IPS-18a (cell line): Measurements from ENCODE around the gene C6orf62.
"Not testable (repeated sequence)": the region's sequence is repeated elsewhere in the genome, so short reads cannot be mapped to it uniquely, and the experiment has no call there.

Source experiments
- H3K27ac ChIP-seq: one replicate; pipeline ENCODE4 v1.5.1; 2013; ENCODE audit warnings: low read length
- H3K27me3 ChIP-seq: one replicate; pipeline ENCODE4 v1.6.1; 2013; ENCODE audit warnings: mild to moderate bottlenecking, low read length; ENCODE audit not compliant: control insufficient read depth, insufficient read depth
- H3K36me3 ChIP-seq: one replicate; pipeline ENCODE4 v1.6.1; 2013; ENCODE audit warnings: low read depth, low read length; ENCODE audit not compliant: control insufficient read depth
- H3K4me1 ChIP-seq: one replicate; pipeline ENCODE4 v1.6.1; 2013; ENCODE audit warnings: low read depth, low read length; ENCODE audit not compliant: control insufficient read depth
- H3K4me3 ChIP-seq: one replicate; pipeline ENCODE4 v1.5.1; 2013; ENCODE audit warnings: low read length
- H3K9ac ChIP-seq: one replicate; pipeline ENCODE4 v1.6.1; 2013; ENCODE audit warnings: mild to moderate bottlenecking, low read length, moderate library complexity
- H3K9me3 ChIP-seq: one replicate; pipeline ENCODE4 v1.6.1; 2013; ENCODE audit warnings: low read depth, low read length; ENCODE audit not compliant: control insufficient read depth

The C6orf62 gene

GRCh38 chr6:24671077-24671476, 47.9 kb downstream of the C6orf62 start:
- peaks cover 25% of the 10 kb centered on the region for H3K9me3 ChIP-seq
- not testable (repeated sequence) for H3K27me3 ChIP-seq, H3K9ac ChIP-seq, H3K4me3 ChIP-seq, H3K4me1 ChIP-seq, H3K36me3 ChIP-seq, H3K27ac ChIP-seq

GRCh38 chr6:24670492-24670891, 48.5 kb downstream of the C6orf62 start:
- H3K27me3 ChIP-seq, H3K36me3 ChIP-seq, H3K4me1 ChIP-seq, H3K4me3 ChIP-seq, H3K27ac ChIP-seq, H3K9ac ChIP-seq: not testable (repeated sequence)
- peaks cover 25% of the 10 kb centered on the region for H3K9me3 ChIP-seq

GRCh38 chr6:24668997-24669361, 50.0 kb downstream of the C6orf62 start:
- Histone ChIP-seq H3K9ac (no peak overlapping the region), H3K4me1 (peaks cover 11% of the 10 kb centered on the region), H3K27ac (no peak overlapping the region), H3K36me3 (peaks cover 10% of the 10 kb centered on the region), H3K4me3 (no peak overlapping the region), H3K27me3 (no peaks in the 10 kb centered on the region), H3K9me3 (peaks cover 20% of the 10 kb centered on the region)

GRCh38 chr6:24668066-24668996, 50.6 kb downstream of the C6orf62 start:
- not testable (repeated sequence) for H3K27ac ChIP-seq, H3K9ac ChIP-seq, H3K27me3 ChIP-seq
- peaks cover 11% of the 10 kb centered on the region for H3K4me1 ChIP-seq
- peak overlapping the region; percentile 88 for H3K4me3 ChIP-seq
- H3K9me3 ChIP-seq = peaks cover 17% of the 10 kb centered on the region
- H3K36me3 ChIP-seq = peaks cover 16% of the 10 kb centered on the region

GRCh38 chr6:24667378-24667803, 51.6 kb downstream of the C6orf62 start:
- H3K27ac ChIP-seq = peak overlapping the region; percentile 72
- no peaks in the 10 kb centered on the region for H3K27me3 ChIP-seq
- H3K36me3 ChIP-seq = peaks cover 25% of the 10 kb centered on the region
- peaks cover 11% of the 10 kb centered on the region for H3K4me1 ChIP-seq
- peaks cover 17% of the 10 kb centered on the region for H3K9me3 ChIP-seq
- H3K4me3 ChIP-seq = peak overlapping the region; percentile 88
- peak overlapping the region; percentile 84 for H3K9ac ChIP-seq

GRCh38 chr6:24666641-24667377, 52.1 kb downstream of the C6orf62 start, which contains the start of the genes ACOT13 and TDP2:
TSS of gene ACOT13 (plus strand) at chr6:24667077. CDS start at chr6:24667264, 187 bp downstream.
TSS of gene TDP2 (minus strand) at chr6:24666899. CDS start at chr6:24666862, 37 bp downstream.
- Histone ChIP-seq H3K27ac (peak within 1 kb of the TSS; percentile 72), H3K36me3 (peaks cover 28% of the 10 kb centered on the region), H3K4me1 (peaks cover 11% of the 10 kb centered on the region), H3K4me3 (peak within 1 kb of the TSS; percentile 88), H3K27me3 (no peaks in the 10 kb centered on the region), H3K9ac (peak within 1 kb of the TSS; percentile 84), H3K9me3 (peaks cover 14% of the 10 kb centered on the region)

GRCh38 chr6:24666097-24666640, 52.8 kb downstream of the C6orf62 start:
- peak overlapping the region; percentile 88 for H3K4me3 ChIP-seq
- H3K9me3 ChIP-seq = peaks cover 11% of the 10 kb centered on the region
- H3K36me3 ChIP-seq = peaks cover 28% of the 10 kb centered on the region
- H3K4me1 ChIP-seq = peaks cover 11% of the 10 kb centered on the region
- H3K9ac ChIP-seq = peak overlapping the region; percentile 84
- peak overlapping the region; percentile 58 for H3K27ac ChIP-seq
- no peaks in the 10 kb centered on the region for H3K27me3 ChIP-seq

- Histone ChIP-seq H3K9me3 (no peaks in the 10 kb centered on the region), H3K4me3 (peak overlapping the region; percentile 88), H3K4me1 (peaks cover 20% of the 10 kb centered on the region), H3K27ac (no peak overlapping the region), H3K27me3 (no peaks in the 10 kb centered on the region), H3K36me3 (peaks cover 28% of the 10 kb centered on the region), H3K9ac (no peak overlapping the region)
Observed at GRCh38 chr6:24664046-24664987, 54.6 kb downstream of the C6orf62 start.

GRCh38 chr6:24663189-24663588, 55.8 kb downstream of the C6orf62 start:
- peaks cover 27% of the 10 kb centered on the region for H3K4me1 ChIP-seq
- no peak overlapping the region for H3K27ac ChIP-seq
- no peaks in the 10 kb centered on the region for H3K9me3 ChIP-seq
- no peak overlapping the region for H3K9ac ChIP-seq
- no peaks in the 10 kb centered on the region for H3K27me3 ChIP-seq
- H3K4me3 ChIP-seq = no peak overlapping the region
- H3K36me3 ChIP-seq = peaks cover 31% of the 10 kb centered on the region

GRCh38 chr6:24662236-24662635, 56.7 kb downstream of the C6orf62 start:
- Histone ChIP-seq H3K36me3 (peaks cover 39% of the 10 kb centered on the region), H3K4me3 (no peak overlapping the region), H3K27me3 (no peaks in the 10 kb centered on the region), H3K9me3 (no peaks in the 10 kb centered on the region), H3K4me1 (peaks cover 27% of the 10 kb centered on the region), H3K27ac (no peak overlapping the region), H3K9ac (no peak overlapping the region)
